ENCODE measurements around the gene TXNRD1.
"Not testable (repeated sequence)": the region's sequence is repeated elsewhere in the genome, so short reads cannot be mapped to it uniquely, and the experiment has no call there.

Gene TXNRD1

GRCh38 chr12:104237930-104238329, 22.4 kb downstream of the TXNRD1 start:
- DNase-seq (ENCODE audit: low spot score) = no peak

- no peak for DNase-seq (ENCODE audit: low spot score)
These were observed 27.1 kb downstream of the TXNRD1 start for GRCh38 chr12:104242546-104243206.

- no peak for DNase-seq (ENCODE audit: low spot score)
These were observed 28.0 kb downstream of the TXNRD1 start for GRCh38 chr12:104243551-104243950.

GRCh38 chr12:104243971-104244370, 28.4 kb downstream of the TXNRD1 start:
- DNase-seq (ENCODE audit: low spot score) = no peak

- DNase-seq (ENCODE audit: low spot score) = no peak
These were observed 32.1 kb downstream of the TXNRD1 start for GRCh38 chr12:104247698-104248097.

GRCh38 chr12:104248444-104248843, 32.9 kb downstream of the TXNRD1 start:
- DNase-seq (ENCODE audit: low spot score) = no peak

- no peak for DNase-seq (ENCODE audit: low spot score)
These were observed 33.4 kb downstream of the TXNRD1 start for GRCh38 chr12:104249017-104249416.

- DNase-seq (ENCODE audit: low spot score) = no peak
These were observed 34.3 kb downstream of the TXNRD1 start for GRCh38 chr12:104249898-104250297.

- DNase-seq (ENCODE audit: low spot score) = no peak
These were observed 35.0 kb downstream of the TXNRD1 start for GRCh38 chr12:104250366-104251125.

- no peak for DNase-seq (ENCODE audit: low spot score)
These were observed 42.4 kb downstream of the TXNRD1 start for GRCh38 chr12:104257913-104258472.

- no peak for DNase-seq (ENCODE audit: low spot score)
These were observed 43.0 kb downstream of the TXNRD1 start for GRCh38 chr12:104258476-104259067.

- no peak for DNase-seq (ENCODE audit: low spot score)
These were observed 47.4 kb downstream of the TXNRD1 start for GRCh38 chr12:104263026-104263425.

- DNase-seq (ENCODE audit: low spot score) = no peak
These were observed 48.2 kb downstream of the TXNRD1 start for GRCh38 chr12:104263580-104264358.

- not testable (repeated sequence) for DNase-seq (ENCODE audit: low spot score)
These were observed 49.9 kb downstream of the TXNRD1 start for GRCh38 chr12:104265436-104265835.

- no peak for DNase-seq (ENCODE audit: low spot score)
These were observed 57.4 kb downstream of the TXNRD1 start for GRCh38 chr12:104272938-104273337.

GRCh38 chr12:104273503-104273902, 57.9 kb downstream of the TXNRD1 start:
- DNase-seq (ENCODE audit: low spot score) = no peak

GRCh38 chr12:104274811-104275210, 59.2 kb downstream of the TXNRD1 start:
- no peak for DNase-seq (ENCODE audit: low spot score)

GRCh38 chr12:104275689-104276088, 60.1 kb downstream of the TXNRD1 start:
- DNase-seq (ENCODE audit: low spot score) = no peak

- DNase-seq (ENCODE audit: low spot score) = no peak
These were observed 60.9 kb downstream of the TXNRD1 start for GRCh38 chr12:104276273-104277131.

GRCh38 chr12:104279164-104279563, 63.6 kb downstream of the TXNRD1 start:
- DNase-seq (ENCODE audit: low spot score) = no peak

- no peak for DNase-seq (ENCODE audit: low spot score)
These were observed 64.5 kb downstream of the TXNRD1 start for GRCh38 chr12:104280111-104280510.
